Measurements from ENCODE around the gene TYW1. TPM values are rescaled to one million over a fixed set of nuclear protein-coding genes. Genes with fewer than 3 reads are reported as not detected.

TYW1 gene
- total and polyA plus RNA-seq, 2 experiments from 2014 or later = 13.8 to 18.5 TPM

DNA sequence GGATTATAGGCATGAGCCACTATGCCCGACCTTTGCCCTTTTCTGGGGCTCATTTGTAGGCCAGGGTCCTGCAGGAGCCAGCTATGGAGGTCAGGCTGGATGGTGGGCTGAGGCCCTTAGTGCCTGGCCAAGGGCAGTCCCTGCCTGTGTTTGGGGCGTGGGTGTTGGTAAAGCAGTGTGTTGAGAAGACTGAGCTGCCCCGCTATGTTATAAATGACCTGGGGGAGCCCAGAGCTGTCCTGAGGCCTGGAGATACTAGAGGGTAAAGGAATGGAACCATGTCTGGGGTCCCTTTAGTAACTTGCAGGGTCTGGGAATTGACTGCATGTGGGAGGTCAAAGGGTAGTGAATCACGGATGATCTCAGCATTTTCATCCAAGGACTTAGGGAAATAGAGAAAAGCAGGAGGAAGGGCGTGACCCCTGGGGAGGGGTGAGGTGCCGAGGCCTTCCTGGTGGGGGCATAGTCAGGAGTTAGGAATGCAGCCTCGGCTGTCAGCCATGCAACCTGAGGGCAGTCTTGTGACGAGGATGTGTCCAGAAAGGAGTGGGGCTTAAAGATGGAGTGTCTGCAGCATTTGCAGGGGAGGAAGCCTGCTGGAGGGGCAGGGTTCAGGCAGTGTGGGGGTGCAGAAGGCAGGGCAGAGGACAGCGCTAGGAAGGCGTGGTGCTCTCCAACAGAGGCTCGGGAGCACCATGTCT lies 44.1 kb upstream of the TYW1 start:
- peak overlapping the region; percentile 68 for H3K27ac ChIP-seq
- H2AFZ ChIP-seq = no peak overlapping the region
- no peaks in the 10 kb centered on the region for H3K9me3 ChIP-seq (ENCODE audit: low read depth)
- H3K79me2 ChIP-seq = peaks cover 5% of the 10 kb centered on the region
- H3K9me2 ChIP-seq (replicated peaks; ENCODE audit: insufficient read depth) = no peaks in the 10 kb centered on the region
- no peaks in the 10 kb centered on the region for H3K4me1 ChIP-seq (ENCODE audit: insufficient read depth)
- no peaks in the 10 kb centered on the region for H3K36me3 ChIP-seq (replicated peaks; ENCODE audit: insufficient read depth, low read depth)
- H3K27me3 ChIP-seq = no peaks in the 10 kb centered on the region
- no peak overlapping the region for H3K4me2 ChIP-seq
- DNase-seq (ENCODE audit: low spot score) = peak; percentile 48
- H3K4me3 ChIP-seq = no peak overlapping the region
- WGBS (ENCODE audit: low lambda C conversion rate, missing lambda C conversion rate) = 69% methylated on average over 10 of the region's 11 CpGs
- TF ChIP-seq, protein P1, sequence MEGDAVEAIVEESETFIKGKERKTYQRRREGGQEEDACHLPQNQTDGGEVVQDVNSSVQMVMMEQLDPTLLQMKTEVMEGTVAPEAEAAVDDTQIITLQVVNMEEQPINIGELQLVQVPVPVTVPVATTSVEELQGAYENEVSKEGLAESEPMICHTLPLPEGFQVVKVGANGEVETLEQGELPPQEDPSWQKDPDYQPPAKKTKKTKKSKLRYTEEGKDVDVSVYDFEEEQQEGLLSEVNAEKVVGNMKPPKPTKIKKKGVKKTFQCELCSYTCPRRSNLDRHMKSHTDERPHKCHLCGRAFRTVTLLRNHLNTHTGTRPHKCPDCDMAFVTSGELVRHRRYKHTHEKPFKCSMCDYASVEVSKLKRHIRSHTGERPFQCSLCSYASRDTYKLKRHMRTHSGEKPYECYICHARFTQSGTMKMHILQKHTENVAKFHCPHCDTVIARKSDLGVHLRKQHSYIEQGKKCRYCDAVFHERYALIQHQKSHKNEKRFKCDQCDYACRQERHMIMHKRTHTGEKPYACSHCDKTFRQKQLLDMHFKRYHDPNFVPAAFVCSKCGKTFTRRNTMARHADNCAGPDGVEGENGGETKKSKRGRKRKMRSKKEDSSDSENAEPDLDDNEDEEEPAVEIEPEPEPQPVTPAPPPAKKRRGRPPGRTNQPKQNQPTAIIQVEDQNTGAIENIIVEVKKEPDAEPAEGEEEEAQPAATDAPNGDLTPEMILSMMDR (IDR thresholded peaks at IDR 0.05; ENCODE audit: poor library complexity) = no peak
- TF ChIP-seq EZH2phosphoT487 (IDR thresholded peaks at IDR 0.05; ENCODE audit: low read depth, severe bottlenecking, unreplicated experiment) (no peak), EZH2 (IDR thresholded peaks at IDR 0.05; ENCODE audit: borderline replicate concordance) (no peak)
- no peaks in the 10 kb centered on the region for H4K20me1 ChIP-seq (ENCODE audit: insufficient read depth, poor library complexity, severe bottlenecking)

DNA sequence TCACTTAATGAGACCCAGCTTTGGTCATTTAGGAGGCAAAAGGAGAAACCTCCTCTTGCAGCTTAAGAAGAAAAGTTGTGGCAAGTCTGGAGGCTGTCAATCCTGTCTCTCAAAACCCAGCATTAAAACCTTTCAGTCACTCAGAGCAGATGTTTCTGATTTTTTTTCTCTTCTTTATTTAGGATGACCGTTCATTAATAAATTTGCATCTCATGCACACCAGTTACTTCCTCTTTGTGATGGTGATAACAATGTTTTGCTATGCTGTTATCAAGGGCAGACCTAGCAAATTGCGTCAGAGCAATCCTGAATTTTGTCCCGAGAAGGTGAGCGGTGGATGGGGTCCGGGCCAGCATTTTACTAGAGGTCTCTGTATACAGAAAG lies 43.6 kb upstream of the TYW1 start:
- H3K4me1 ChIP-seq (ENCODE audit: insufficient read depth) = no peaks in the 10 kb centered on the region
- H2AFZ ChIP-seq = no peak overlapping the region
- DNase-seq (ENCODE audit: low spot score) = no peak
- no peaks in the 10 kb centered on the region for H3K9me2 ChIP-seq (replicated peaks; ENCODE audit: insufficient read depth)
- no peak overlapping the region for H3K4me2 ChIP-seq
- H3K27me3 ChIP-seq = no peaks in the 10 kb centered on the region
- no peak overlapping the region for H3K4me3 ChIP-seq
- peak overlapping the region; percentile 46 for H3K27ac ChIP-seq
- no peak for TF ChIP-seq EZH2 (IDR thresholded peaks at IDR 0.05; ENCODE audit: borderline replicate concordance)
- TF ChIP-seq, protein P1 (IDR thresholded peaks at IDR 0.05; ENCODE audit: poor library complexity) = no peak
- no peak for TF ChIP-seq EZH2phosphoT487 (IDR thresholded peaks at IDR 0.05; ENCODE audit: low read depth, severe bottlenecking, unreplicated experiment)
- 96% methylated on average over 5 of the region's 5 CpGs for WGBS (ENCODE audit: low lambda C conversion rate, missing lambda C conversion rate)
- no peaks in the 10 kb centered on the region for H3K9me3 ChIP-seq (ENCODE audit: low read depth)
- H3K79me2 ChIP-seq = no peaks in the 10 kb centered on the region
- H3K36me3 ChIP-seq (replicated peaks; ENCODE audit: insufficient read depth, low read depth) = no peaks in the 10 kb centered on the region
- no peaks in the 10 kb centered on the region for H4K20me1 ChIP-seq (ENCODE audit: insufficient read depth, poor library complexity, severe bottlenecking)

DNA sequence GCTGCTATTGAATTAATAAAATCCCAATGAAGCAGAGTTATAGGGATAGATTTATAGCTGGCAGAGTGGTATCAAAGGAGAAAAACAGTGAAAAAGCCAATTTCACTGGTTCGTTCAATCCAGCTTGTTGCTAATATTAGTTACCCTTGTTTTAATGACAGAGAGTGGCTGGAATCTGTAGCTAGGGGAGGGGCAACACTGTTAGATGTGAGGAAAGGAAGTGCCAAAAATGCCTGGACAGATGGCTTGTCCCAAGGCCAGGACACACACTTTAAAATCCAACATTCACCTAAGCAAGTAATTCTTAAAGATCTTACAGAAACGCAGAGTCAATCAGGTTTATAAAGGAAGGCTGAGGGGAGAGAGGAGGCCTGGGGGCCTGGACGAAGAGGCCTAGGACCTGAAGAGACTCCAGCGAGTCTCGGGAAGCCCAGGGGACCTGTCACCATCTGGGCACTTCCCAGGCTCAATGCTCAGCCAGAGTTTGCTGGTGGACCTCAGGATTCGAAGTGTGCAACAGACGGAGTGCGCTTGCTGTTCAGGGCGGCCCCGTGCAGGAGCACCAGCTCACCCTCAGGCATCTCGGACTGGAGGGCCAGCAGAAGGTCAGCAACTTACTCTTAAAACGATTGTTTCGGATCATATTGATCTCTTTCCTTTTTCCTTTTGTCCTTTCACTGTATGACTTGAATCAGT lies 38.9 kb upstream of the TYW1 start:
- H2AFZ ChIP-seq = no peak overlapping the region
- no peak for TF ChIP-seq EZH2phosphoT487 (IDR thresholded peaks at IDR 0.05; ENCODE audit: low read depth, severe bottlenecking, unreplicated experiment)
- TF ChIP-seq, protein P1 (IDR thresholded peaks at IDR 0.05; ENCODE audit: poor library complexity) = no peak
- TF ChIP-seq EZH2 (IDR thresholded peaks at IDR 0.05; ENCODE audit: borderline replicate concordance) = no peak
- no peaks in the 10 kb centered on the region for H3K79me2 ChIP-seq
- no peaks in the 10 kb centered on the region for H3K9me2 ChIP-seq (replicated peaks; ENCODE audit: insufficient read depth)
- H3K4me1 ChIP-seq (ENCODE audit: insufficient read depth) = no peaks in the 10 kb centered on the region
- H4K20me1 ChIP-seq (ENCODE audit: insufficient read depth, poor library complexity, severe bottlenecking) = no peaks in the 10 kb centered on the region
- H3K9me3 ChIP-seq (ENCODE audit: low read depth) = no peaks in the 10 kb centered on the region
- DNase-seq (ENCODE audit: low spot score) = no peak
- no peaks in the 10 kb centered on the region for H3K27me3 ChIP-seq
- H3K27ac ChIP-seq = no peak overlapping the region
- no peaks in the 10 kb centered on the region for H3K36me3 ChIP-seq (replicated peaks; ENCODE audit: insufficient read depth, low read depth)
- 94% methylated on average over 13 of the region's 13 CpGs for WGBS (ENCODE audit: low lambda C conversion rate, missing lambda C conversion rate)
- no peak overlapping the region for H3K4me2 ChIP-seq
- H3K4me3 ChIP-seq = no peak overlapping the region

All from hepatocyte (in vitro differentiated cells).